C4-2B (cell line): ENCODE measurements around the gene TNNT3.

Source experiments
- ZFX ChIP-seq: fragments of 450-650 bp; IDR thresholded peaks from 2 replicates; pipeline ENCODE4 v1.6.1; 2017
- TF ChIP-seq, protein P1 (sequence below): fragments of 450-650 bp; conservative IDR thresholded peaks from 2 replicates; pipeline ENCODE4 v1.5.1; 2017; ENCODE audit warnings: mild to moderate bottlenecking

DNA sequence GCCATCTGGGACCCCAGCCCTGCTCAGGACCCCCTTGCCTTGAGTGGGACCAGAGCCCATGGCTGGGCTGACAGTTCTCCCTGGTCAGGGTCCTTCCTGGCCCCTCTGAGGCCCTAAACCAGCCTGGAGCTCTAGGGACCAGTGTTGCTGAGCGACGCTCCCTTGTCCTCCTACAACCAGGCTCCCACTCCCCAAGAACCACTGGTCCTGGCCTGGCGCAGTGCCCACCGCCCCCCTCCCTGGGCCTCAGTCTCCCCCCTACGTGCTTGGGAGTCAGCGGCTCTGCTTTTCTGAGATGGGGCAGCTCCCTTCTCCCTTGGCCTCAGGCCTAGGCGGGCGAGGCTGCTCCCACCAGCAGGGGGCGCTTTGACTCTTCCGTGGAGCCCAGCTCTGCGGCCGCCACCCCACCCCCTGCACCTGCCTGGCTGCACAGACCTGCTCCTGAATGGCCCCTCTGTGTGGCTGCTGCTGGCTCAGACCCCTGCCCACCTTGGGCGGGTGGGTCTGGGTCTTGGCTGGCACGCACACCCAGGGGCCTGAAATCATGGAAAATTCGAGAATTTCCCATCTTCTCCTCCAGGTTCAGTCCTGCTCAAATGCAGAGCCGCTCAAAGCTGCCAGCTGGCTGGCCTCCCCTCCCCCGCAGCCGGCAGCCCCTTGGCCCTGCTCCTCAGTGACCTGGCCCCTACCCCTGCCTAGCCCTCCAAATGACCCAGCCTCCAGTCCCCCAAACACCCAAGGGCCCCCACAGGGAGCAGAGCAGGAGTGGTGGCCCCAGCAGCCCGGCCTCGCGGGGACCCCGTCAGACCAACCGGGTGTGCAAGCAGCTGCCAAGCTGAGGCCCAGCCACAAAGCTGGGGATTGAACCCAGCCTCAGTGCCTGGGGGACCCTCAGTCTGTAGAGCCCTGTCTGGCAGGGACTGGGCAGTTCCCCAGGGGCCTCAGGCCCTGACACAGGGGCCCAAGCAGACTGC is 37.0 kb upstream of the TNNT3 start:
- TF ChIP-seq, protein P1, sequence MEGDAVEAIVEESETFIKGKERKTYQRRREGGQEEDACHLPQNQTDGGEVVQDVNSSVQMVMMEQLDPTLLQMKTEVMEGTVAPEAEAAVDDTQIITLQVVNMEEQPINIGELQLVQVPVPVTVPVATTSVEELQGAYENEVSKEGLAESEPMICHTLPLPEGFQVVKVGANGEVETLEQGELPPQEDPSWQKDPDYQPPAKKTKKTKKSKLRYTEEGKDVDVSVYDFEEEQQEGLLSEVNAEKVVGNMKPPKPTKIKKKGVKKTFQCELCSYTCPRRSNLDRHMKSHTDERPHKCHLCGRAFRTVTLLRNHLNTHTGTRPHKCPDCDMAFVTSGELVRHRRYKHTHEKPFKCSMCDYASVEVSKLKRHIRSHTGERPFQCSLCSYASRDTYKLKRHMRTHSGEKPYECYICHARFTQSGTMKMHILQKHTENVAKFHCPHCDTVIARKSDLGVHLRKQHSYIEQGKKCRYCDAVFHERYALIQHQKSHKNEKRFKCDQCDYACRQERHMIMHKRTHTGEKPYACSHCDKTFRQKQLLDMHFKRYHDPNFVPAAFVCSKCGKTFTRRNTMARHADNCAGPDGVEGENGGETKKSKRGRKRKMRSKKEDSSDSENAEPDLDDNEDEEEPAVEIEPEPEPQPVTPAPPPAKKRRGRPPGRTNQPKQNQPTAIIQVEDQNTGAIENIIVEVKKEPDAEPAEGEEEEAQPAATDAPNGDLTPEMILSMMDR = peak; percentile 94
- TF ChIP-seq ZFX = no peak
